Osteocyte (in vitro differentiated cells): ENCODE data around the gene AIMP1. TPM values are rescaled to one million over a fixed set of nuclear protein-coding genes. Genes with fewer than 3 reads are reported as not detected.
"Not testable (repeated sequence)": the region's sequence is repeated elsewhere in the genome, so short reads cannot be mapped to it uniquely, and the experiment has no call there.

Source experiments
- DNase-seq: peaks from one replicate; pipeline ENCODE4 v3.0.0; 2021; ENCODE audit warnings: mixed read lengths; ENCODE audit not compliant: unreplicated experiment; ENCODE audit errors: extremely low spot score
- H3K27ac Mint-ChIP-seq: one replicate; pipeline ENCODE4 v1.8.0; 2021; ENCODE audit warnings: mild to moderate bottlenecking, mixed read lengths; ENCODE audit not compliant: unreplicated experiment
- H3K27me3 Mint-ChIP-seq: one replicate; pipeline ENCODE4 v1.8.0; 2021; ENCODE audit warnings: mixed read lengths; ENCODE audit not compliant: unreplicated experiment
- H3K36me3 Mint-ChIP-seq: one replicate; pipeline ENCODE4 v1.8.0; 2021; ENCODE audit warnings: mixed read lengths; ENCODE audit not compliant: unreplicated experiment
- H3K4me1 Mint-ChIP-seq: one replicate; pipeline ENCODE4 v1.8.0; 2021; ENCODE audit warnings: mixed read lengths; ENCODE audit not compliant: unreplicated experiment
- H3K4me3 Mint-ChIP-seq: one replicate; pipeline ENCODE4 v1.8.0; 2021; ENCODE audit warnings: mild to moderate bottlenecking, moderate library complexity, mixed read lengths; ENCODE audit not compliant: unreplicated experiment
- H3K9me3 Mint-ChIP-seq: one replicate; pipeline ENCODE4 v1.8.0; 2021; ENCODE audit warnings: mixed read lengths; ENCODE audit not compliant: unreplicated experiment
- total RNA-seq: library from RNA; stranded (reverse); gene quantifications from 2 replicates; pipeline ENCODE4 v1.2.1, GENCODE V29; 2021
- TF ChIP-seq, protein P1 (sequence below): fragments of 200-600 bp; sonication (generic); IDR thresholded peaks from 2 replicates; pipeline ENCODE4 v1.5.0; 2021; ENCODE audit warnings: antibody characterized with exemption, mild to moderate bottlenecking, moderate library complexity

The AIMP1 gene
- total RNA-seq, 1 donor from 2014 or later: 41.2 TPM

DNA sequence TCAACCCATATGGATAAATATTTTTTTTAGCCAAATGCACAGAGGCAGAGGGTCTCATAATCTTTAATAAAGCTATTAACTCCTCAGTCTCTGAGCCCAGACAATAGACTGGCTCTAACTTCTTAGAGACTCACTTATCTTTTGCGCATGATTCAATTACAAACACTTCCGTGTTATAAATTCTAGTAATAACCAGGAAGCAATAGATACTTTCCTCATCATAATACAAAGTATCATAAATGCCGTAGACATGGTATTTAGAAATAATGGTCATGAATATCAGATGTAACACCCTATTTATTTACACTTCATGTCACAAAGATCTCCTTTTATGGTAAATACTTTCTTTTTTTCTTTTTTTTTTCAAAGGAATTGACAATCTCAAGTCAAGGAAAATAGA is 56.7 kb downstream of the AIMP1 start:
- Mint-ChIP-seq H3K9me3 (no peaks in the 10 kb centered on the region), H3K4me3 (no peak overlapping the region), H3K27ac (no peak overlapping the region), H3K27me3 (peaks cover 39% of the 10 kb centered on the region), H3K4me1 (peaks cover 2% of the 10 kb centered on the region), H3K36me3 (no peaks in the 10 kb centered on the region)
- no peak for DNase-seq
- TF ChIP-seq, protein P1, sequence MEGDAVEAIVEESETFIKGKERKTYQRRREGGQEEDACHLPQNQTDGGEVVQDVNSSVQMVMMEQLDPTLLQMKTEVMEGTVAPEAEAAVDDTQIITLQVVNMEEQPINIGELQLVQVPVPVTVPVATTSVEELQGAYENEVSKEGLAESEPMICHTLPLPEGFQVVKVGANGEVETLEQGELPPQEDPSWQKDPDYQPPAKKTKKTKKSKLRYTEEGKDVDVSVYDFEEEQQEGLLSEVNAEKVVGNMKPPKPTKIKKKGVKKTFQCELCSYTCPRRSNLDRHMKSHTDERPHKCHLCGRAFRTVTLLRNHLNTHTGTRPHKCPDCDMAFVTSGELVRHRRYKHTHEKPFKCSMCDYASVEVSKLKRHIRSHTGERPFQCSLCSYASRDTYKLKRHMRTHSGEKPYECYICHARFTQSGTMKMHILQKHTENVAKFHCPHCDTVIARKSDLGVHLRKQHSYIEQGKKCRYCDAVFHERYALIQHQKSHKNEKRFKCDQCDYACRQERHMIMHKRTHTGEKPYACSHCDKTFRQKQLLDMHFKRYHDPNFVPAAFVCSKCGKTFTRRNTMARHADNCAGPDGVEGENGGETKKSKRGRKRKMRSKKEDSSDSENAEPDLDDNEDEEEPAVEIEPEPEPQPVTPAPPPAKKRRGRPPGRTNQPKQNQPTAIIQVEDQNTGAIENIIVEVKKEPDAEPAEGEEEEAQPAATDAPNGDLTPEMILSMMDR: no peak

DNA sequence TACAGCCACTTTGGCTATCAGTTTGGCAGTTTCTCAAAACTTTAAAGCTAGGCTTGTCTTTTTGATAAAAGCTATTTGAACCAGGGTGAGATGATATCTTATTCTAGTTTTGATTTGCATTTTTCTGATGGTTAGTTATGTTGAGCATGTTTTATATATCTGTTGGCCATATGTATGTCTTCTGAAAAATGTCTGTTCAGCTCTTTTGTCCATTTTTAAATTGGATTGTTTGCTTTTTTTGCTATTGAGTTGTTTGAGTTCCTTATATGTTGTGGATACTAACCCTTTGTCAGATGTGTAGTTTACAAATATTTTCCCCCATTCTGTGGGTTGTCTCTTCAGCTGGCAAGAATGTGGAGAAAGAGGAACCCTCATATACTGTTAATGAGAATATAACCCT is 63.8 kb downstream of the AIMP1 start:
- DNase-seq: no peak
- TF ChIP-seq, protein P1: no peak
- Mint-ChIP-seq H3K4me3 (no peak overlapping the region), H3K27ac (no peak overlapping the region), H3K9me3 (no peaks in the 10 kb centered on the region), H3K27me3 (peaks cover 51% of the 10 kb centered on the region), H3K36me3 (no peaks in the 10 kb centered on the region), H3K4me1 (no peaks in the 10 kb centered on the region)

DNA sequence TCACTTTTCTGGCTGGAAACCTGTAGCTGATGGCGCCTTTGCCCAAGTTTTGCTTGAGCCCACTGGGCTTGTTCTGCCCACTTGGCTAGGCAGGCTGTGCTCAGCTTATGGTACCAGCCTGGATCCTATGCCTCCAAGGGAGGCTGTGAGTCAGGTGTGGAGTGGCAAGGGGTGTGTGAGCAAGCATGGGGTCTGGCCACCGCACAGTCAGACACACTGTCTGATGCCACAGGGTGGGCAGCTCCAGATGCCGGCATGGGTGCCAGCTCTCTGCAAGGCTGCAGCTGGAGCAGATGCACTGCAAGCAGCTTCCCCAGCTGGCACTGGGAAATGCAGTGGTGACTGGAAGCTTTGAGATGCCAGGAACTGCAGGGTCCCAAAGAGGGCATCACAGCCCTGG is 68.5 kb downstream of the AIMP1 start:
- Mint-ChIP-seq H3K36me3 (no peaks in the 10 kb centered on the region), H3K4me1 (no peaks in the 10 kb centered on the region), H3K27ac (no peak overlapping the region), H3K4me3 (no peak overlapping the region), H3K27me3 (peaks cover 47% of the 10 kb centered on the region), H3K9me3 (peaks cover 7% of the 10 kb centered on the region)
- TF ChIP-seq, protein P1: no peak
- DNase-seq: no peak

DNA sequence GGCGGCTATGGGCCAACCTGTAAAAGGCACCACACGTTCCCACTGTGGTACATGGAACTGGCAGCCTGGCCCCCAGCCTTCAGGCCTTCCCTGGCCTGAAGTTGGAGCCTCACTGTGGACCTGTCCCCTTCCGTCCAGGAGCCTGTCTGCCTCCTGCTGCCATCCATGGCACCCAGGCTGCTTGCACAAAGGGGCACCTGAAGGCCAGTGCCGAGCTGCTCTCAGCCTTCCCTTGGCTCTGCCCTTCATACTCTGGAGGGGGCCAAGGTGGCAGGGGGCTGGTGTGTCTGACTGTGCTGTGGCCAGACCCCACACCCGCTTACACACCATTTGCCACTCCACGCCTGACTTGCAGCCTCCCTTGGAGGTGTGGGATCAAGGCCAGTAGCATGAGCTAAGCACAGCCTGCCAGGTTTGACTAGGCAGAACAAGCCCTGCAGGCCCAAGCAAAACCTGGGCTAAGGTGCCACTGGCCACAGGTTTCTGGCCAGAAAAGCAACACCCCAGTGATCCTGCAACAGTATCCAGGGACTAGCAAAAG is 69.6 kb downstream of the AIMP1 start:
- no peak overlapping the region for H3K4me3 Mint-ChIP-seq
- H3K36me3 Mint-ChIP-seq: no peaks in the 10 kb centered on the region
- peaks cover 7% of the 10 kb centered on the region for H3K9me3 Mint-ChIP-seq
- H3K4me1 Mint-ChIP-seq: no peaks in the 10 kb centered on the region
- TF ChIP-seq, protein P1: no peak
- no peak for DNase-seq
- peaks cover 44% of the 10 kb centered on the region for H3K27me3 Mint-ChIP-seq
- H3K27ac Mint-ChIP-seq: no peak overlapping the region

DNA sequence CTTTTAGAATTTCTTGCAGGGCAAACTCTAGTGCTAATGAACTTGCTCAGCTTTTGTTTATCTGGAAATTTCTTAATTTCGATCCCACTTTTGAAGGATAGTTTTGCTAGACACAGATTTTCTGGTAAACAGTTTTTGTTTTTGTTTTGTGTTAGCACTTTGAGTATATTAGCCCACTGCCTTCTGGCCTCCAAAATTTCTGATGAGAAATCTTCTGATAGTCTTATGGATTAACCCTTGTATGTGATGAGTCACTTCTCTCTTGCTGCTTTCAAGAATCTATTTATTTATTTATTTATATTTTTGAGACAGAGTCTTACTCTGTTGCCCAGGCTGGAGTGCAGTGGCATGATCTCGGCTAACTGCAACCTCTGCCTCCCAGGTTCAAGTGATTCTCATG is 79.2 kb downstream of the AIMP1 start:
- Mint-ChIP-seq H3K27ac (no peak overlapping the region), H3K27me3 (peaks cover 21% of the 10 kb centered on the region), H3K9me3 (peaks cover 52% of the 10 kb centered on the region), H3K4me1 (no peaks in the 10 kb centered on the region), H3K36me3 (peaks cover 3% of the 10 kb centered on the region), H3K4me3 (no peak overlapping the region)
- TF ChIP-seq, protein P1: no peak
- no peak for DNase-seq

DNA sequence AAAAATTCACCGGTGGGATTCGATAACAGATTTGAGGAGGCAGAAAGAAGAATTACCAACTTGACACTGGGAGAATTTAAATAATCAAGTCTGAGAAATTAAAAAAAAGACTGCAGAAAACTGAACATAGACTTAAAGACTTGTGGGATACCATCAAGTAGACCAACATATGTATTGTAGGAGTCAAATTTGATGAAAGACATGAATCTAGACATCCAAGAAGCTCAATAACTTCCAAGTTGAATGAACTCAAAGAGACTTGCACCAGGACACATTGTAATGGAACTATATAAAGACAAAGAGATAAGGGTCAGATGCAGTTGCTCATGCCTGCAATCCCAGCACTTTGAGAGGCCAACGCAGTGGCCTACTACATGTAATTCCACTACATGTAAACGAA is 82.5 kb downstream of the AIMP1 start:
- H3K36me3 Mint-ChIP-seq, H3K27ac Mint-ChIP-seq, H3K27me3 Mint-ChIP-seq, H3K4me1 Mint-ChIP-seq, H3K4me3 Mint-ChIP-seq, DNase-seq: not testable (repeated sequence)
- peaks cover 45% of the 10 kb centered on the region for H3K9me3 Mint-ChIP-seq
